Measurements from ENCODE around the gene PAFAH1B1.

GRCh38 chr17:2624292-2624731, 30.9 kb downstream of the PAFAH1B1 start:
- TF ChIP-seq MYC (IDR thresholded peaks at IDR 0.05; ENCODE audit: borderline replicate concordance, low read length) (no peak), CTCF (IDR thresholded peaks at IDR 0.05) (no peak), MAFK (IDR thresholded peaks at IDR 0.05; ENCODE audit: partially characterized antibody) (no peak), FOSL2 (IDR thresholded peaks at IDR 0.05) (no peak), FOSL2 (CRISPR knock-in tag; IDR thresholded peaks at IDR 0.05) (no peak), EP300 (IDR thresholded peaks at IDR 0.05) (no peak), HMGXB4 (CRISPR knock-in tag; IDR thresholded peaks at IDR 0.05; ENCODE audit: borderline replicate concordance) (no peak), HDAC2 (IDR thresholded peaks at IDR 0.05) (no peak), POLR2A (IDR thresholded peaks at IDR 0.05; ENCODE audit: low read length) (no peak), EHMT2 (IDR thresholded peaks at IDR 0.05; ENCODE audit: low read depth) (no peak)
